Measurements from ENCODE around the gene BIRC2. TPM values are rescaled to one million over a fixed set of nuclear protein-coding genes. Genes with fewer than 3 reads are reported as not detected.

BIRC2 gene
- polyA plus RNA-seq, 1 donor (not counting 4 experiments of a cell fraction or from before 2014, with no cell fraction given) = 53.8 TPM

DNA sequence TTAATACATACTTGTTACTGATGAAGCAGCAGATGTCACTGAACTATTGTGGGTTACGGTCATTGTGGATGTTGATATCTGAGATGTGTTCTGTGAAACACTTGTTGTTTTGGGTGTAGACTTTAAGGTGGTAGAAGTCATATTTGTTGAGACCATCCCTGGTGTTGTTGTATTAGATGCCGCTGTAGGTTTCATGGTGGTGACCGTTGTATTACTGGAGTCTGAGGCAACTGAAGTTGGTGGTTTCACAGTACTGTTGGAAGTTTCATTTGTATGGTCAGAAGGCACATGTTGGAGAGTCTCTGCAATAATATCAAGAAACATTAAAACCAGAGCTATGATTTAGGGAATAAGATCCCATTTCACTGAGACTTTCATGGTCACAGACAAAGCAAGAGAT, 54.9 kb downstream of the BIRC2 start:
- peaks cover 10% of the 10 kb centered on the region in 2 experiments for H3K36me3 ChIP-seq (ENCODE audit: control insufficient read depth in 2 of 2, extremely low read depth in 1 of 2, insufficient read depth in 2 of 2, low read length in 2 of 2)
- no peaks in the 10 kb centered on the region for H3K27me3 ChIP-seq (ENCODE audit: control insufficient read depth, extremely low read depth, insufficient read depth, low read length)
- no peak for TF ChIP-seq EZH2 (IDR thresholded peaks at IDR 0.05; ENCODE audit: low read length)
- TF ChIP-seq CTCF (optimal IDR thresholded peaks at IDR 0.05 in 1 of 3, IDR thresholded peaks at IDR 0.05 in 1 of 3, conservative IDR thresholded peaks at IDR 0.05 in 1 of 3; ENCODE audit: extremely low read depth in 1 of 3, insufficient read depth in 2 of 3, low read length in 3 of 3) = no peak
- no peaks in the 10 kb centered on the region for H3K9me1 ChIP-seq (ENCODE audit: control insufficient read depth, extremely low read depth, insufficient read depth, low read length)
- FAIRE-seq (no peak), DNase-seq (ENCODE audit: low read depth, low spot score) (no peak)
- H3K4me2 ChIP-seq (ENCODE audit: control insufficient read depth, extremely low read depth, insufficient read depth, low read depth, low read length) = no peak overlapping the region
- H4K20me1 ChIP-seq (ENCODE audit: control insufficient read depth, extremely low read depth, insufficient read depth, low read length) = peaks cover 4% of the 10 kb centered on the region
- no peak overlapping the region for H3K4me3 ChIP-seq (ENCODE audit: control insufficient read depth in 2 of 3, extremely low read depth in 1 of 3, insufficient read depth in 2 of 3, low read depth in 1 of 3, low read length in 3 of 3)
- H3K9ac ChIP-seq (ENCODE audit: control insufficient read depth, extremely low read depth, insufficient read depth, low read length) = no peak overlapping the region
- H3K79me2 ChIP-seq (ENCODE audit: control insufficient read depth, insufficient read depth, low read length) = peaks cover 15% of the 10 kb centered on the region
- H3K4me1 ChIP-seq (ENCODE audit: control insufficient read depth, extremely low read depth, insufficient read depth, low read length) = no peaks in the 10 kb centered on the region
- H2AFZ ChIP-seq (ENCODE audit: control insufficient read depth, low read length) = no peak overlapping the region
- dilution Hi-C loops (cut with MboI; ENCODE audit: extremely low pct_ligation_motif_present, low sequenced_read_pairs) = no loop called here
- H3K27ac ChIP-seq (ENCODE audit: control insufficient read depth, insufficient read depth, low read length) = no peak overlapping the region
- no peaks in the 10 kb centered on the region for H3K9me3 ChIP-seq (ENCODE audit: control insufficient read depth, low read depth, low read length)

GRCh38 chr11:102402548-102402947, 55.5 kb downstream of the BIRC2 start:
- no peak overlapping the region for H2AFZ ChIP-seq (ENCODE audit: control insufficient read depth, low read length)
- no peaks in the 10 kb centered on the region for H3K9me3 ChIP-seq (ENCODE audit: control insufficient read depth, low read depth, low read length)
- H3K27me3 ChIP-seq (ENCODE audit: control insufficient read depth, extremely low read depth, insufficient read depth, low read length) = no peaks in the 10 kb centered on the region
- H3K9ac ChIP-seq (ENCODE audit: control insufficient read depth, extremely low read depth, insufficient read depth, low read length) = no peak overlapping the region
- peaks cover 5% of the 10 kb centered on the region for H4K20me1 ChIP-seq (ENCODE audit: control insufficient read depth, extremely low read depth, insufficient read depth, low read length)
- peaks cover 10% of the 10 kb centered on the region in 2 experiments for H3K36me3 ChIP-seq (ENCODE audit: control insufficient read depth in 2 of 2, extremely low read depth in 1 of 2, insufficient read depth in 2 of 2, low read length in 2 of 2)
- no peak overlapping the region for H3K4me2 ChIP-seq (ENCODE audit: control insufficient read depth, extremely low read depth, insufficient read depth, low read depth, low read length)
- FAIRE-seq (no peak), DNase-seq (ENCODE audit: low read depth, low spot score) (no peak)
- peaks cover 20% of the 10 kb centered on the region for H3K79me2 ChIP-seq (ENCODE audit: control insufficient read depth, insufficient read depth, low read length)
- dilution Hi-C loops (cut with MboI; ENCODE audit: extremely low pct_ligation_motif_present, low sequenced_read_pairs) = no loop called here
- TF ChIP-seq CTCF (optimal IDR thresholded peaks at IDR 0.05 in 1 of 3, IDR thresholded peaks at IDR 0.05 in 1 of 3, conservative IDR thresholded peaks at IDR 0.05 in 1 of 3; ENCODE audit: extremely low read depth in 1 of 3, insufficient read depth in 2 of 3, low read length in 3 of 3) (no peak), EZH2 (IDR thresholded peaks at IDR 0.05; ENCODE audit: low read length) (no peak)
- H3K9me1 ChIP-seq (ENCODE audit: control insufficient read depth, extremely low read depth, insufficient read depth, low read length) = no peaks in the 10 kb centered on the region
- no peak overlapping the region for H3K27ac ChIP-seq (ENCODE audit: control insufficient read depth, insufficient read depth, low read length)
- H3K4me1 ChIP-seq (ENCODE audit: control insufficient read depth, extremely low read depth, insufficient read depth, low read length) = no peaks in the 10 kb centered on the region
- no peak overlapping the region for H3K4me3 ChIP-seq (ENCODE audit: control insufficient read depth in 2 of 3, extremely low read depth in 1 of 3, insufficient read depth in 2 of 3, low read depth in 1 of 3, low read length in 3 of 3)
